Right ventricle myocardium inferior (tissue), 1 donor: ENCODE measurements around the gene ADCY2. TPM values are rescaled to one million over a fixed set of nuclear protein-coding genes. Genes with fewer than 3 reads are reported as not detected.
"Not testable (repeated sequence)": the region's sequence is repeated elsewhere in the genome, so short reads cannot be mapped to it uniquely, and the experiment has no call there.

ENCODE experiments used
- ATAC-seq: fragments of 200-7000 bp; cut with Tn5 transposase; one replicate; pipeline ENCODE4 v1.9.1; 2020; ENCODE audit warnings: mild to moderate bottlenecking, moderate library complexity
- DNase-seq: peaks from one replicate; pipeline ENCODE4 v3.0.0; 2021; ENCODE audit errors: missing footprints
- intact Hi-C: fragments of 100-400 bp; cut with DNase I; formaldehyde crosslinking; loops from one replicate; pipeline ENCODE4 v1.11.0; 2022
- total RNA-seq: library from RNA; stranded (reverse); fragmentation: NEBNext Ultra II Directional; extraction: Animal tissue kit (Norgen Biotek cat#: 25700); gene quantifications from one replicate; pipeline ENCODE4 v1.2.1, GENCODE V29; 2021
- donor health status: DM: no; HTN: yes; CAD: no; lungs with severe emphysema.

ADCY2 gene
- total RNA-seq, 1 donor from 2014 or later: 0.19 TPM

DNA sequence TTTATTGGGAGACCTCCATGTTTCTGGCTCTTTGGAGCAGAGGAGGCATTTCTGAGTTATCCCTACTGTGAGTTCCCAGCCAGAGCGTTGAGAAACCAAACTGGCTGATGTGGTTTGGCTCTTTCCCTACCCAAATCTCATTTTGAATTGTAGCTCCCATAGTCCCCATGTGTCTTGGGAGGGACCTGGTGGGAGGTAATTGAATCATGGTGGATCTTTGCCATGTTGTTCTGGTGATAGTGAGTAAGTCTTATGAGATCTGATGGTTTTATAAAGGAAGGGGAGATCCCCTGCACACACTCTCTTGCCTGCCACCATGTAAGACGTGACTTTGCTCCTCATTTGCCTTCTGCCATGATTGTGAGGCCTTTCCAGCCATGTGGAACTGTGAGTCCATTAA, 27.3 kb downstream of the ADCY2 start:
- intact Hi-C loops, ATAC-seq, DNase-seq: not testable (repeated sequence)

- ATAC-seq (no peak), DNase-seq (no peak)
- intact Hi-C loops: no loop called here
These were observed 29.9 kb downstream of the ADCY2 start for GRCh38 chr5:7425830-7426229.

DNA sequence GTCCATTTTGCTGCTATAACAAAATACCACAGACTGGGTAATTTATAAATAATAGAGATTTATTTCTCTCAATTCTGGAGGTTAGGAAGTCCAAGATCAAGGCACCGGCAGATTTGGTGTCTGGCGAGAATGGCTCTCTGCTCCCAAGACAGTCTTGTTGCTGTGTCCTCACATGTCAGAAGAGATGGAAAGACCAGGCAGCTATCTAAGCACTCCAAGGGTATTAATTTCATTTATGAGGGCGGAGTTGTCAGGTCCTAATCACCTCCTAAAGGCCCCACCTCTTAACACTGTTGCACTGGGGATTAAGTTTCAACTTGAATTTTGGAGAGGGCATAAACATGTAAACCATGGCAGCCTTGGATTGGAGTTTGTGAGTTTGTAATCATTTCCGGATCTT, 30.3 kb downstream of the ADCY2 start:
- no peak for DNase-seq
- intact Hi-C loops: no loop called here
- no peak for ATAC-seq

DNA sequence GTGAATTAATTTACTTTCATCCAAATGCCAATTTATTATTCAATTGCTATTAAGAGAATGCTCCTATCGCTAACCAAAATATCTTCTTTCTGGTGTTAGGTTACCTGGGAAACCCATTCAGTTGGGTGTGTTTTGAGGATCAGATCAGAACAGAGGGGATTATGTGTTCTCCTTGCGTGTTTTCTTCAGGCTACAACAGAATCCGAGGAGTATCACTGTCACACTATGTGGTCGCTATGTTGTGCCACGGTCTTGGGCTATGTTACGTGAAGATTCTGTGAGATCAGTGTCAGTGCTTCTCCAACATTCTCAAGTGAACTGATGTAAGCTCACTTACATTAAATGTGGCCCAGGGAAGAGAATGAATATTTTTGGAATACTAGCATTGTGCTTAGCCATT, 39.0 kb downstream of the ADCY2 start:
- DNase-seq: no peak
- no peak for ATAC-seq
- intact Hi-C loops: no loop called here

DNA sequence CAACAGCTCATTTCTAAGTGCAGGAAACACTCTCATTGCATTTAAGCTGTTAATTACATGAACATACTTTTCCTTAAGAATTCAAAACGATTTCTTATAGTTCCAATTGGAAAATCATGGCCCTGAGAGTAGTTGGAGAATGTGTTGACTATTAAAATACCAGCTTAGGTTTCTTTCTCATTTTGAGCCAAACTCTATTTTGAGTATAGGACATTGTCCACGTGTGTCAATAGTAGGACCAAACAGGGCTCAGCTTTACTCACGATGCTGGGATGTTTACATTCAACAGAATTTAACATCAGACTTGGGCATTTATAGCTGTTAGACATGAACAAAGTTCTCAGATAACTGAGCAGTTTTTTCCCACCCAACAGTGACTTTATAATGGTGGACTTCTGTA, 39.6 kb downstream of the ADCY2 start:
- no peak for ATAC-seq
- no peak for DNase-seq
- intact Hi-C loops: no loop called here

- intact Hi-C loops: no loop called here
- no peak for ATAC-seq
- DNase-seq: no peak
These were observed 40.6 kb downstream of the ADCY2 start for GRCh38 chr5:7436521-7436920.

DNA sequence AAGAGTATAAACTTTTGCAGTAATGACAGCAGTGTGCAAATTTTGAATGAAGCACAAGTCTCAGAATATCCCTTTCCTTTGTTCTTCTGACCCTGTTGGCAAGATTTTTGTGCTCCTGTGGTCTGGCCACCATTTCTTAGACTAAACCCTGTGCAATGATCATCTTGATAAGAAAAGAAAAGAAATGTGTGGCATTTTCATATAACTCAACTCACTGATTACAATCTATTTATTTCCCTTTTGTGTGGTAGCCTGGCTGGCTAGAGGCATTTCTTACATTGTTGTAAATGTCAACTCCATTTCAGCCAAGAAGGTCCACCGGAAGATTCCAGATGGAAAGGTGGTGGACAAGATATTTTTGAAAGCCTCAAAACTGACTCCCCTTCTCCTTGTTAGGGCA, 41.9 kb downstream of the ADCY2 start:
- DNase-seq (no peak), ATAC-seq (no peak)
- intact Hi-C loops: no loop called here

- DNase-seq (no peak), ATAC-seq (no peak)
- intact Hi-C loops: no loop called here
These were observed 49.1 kb downstream of the ADCY2 start for GRCh38 chr5:7445068-7445467.

DNA sequence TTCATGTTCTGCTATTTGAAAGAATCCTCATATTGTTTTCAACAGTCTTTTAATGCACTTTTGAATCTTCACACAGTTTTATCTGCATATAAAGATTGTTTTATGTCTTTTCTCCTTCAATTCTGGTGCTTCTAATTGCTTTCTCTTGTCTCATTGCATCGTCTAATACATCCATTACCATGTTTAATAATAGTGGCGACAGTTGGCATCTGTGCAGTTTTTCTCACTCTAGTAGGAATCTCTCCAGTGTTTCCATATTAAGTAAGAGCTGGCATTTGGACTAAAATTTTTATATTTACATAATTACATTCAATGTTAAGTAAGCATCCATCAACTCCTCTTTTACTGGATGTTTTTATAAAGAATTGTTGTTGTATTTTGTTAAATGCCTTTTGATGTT, 49.9 kb downstream of the ADCY2 start:
- DNase-seq (no peak), ATAC-seq (no peak)
- intact Hi-C loops: no loop called here

GRCh38 chr5:7446913-7447312, 51.0 kb downstream of the ADCY2 start:
- intact Hi-C loops: no loop called here
- DNase-seq: no peak
- ATAC-seq: no peak

- ATAC-seq (no peak), DNase-seq (no peak)
- intact Hi-C loops: no loop called here
These were observed 58.0 kb downstream of the ADCY2 start for GRCh38 chr5:7453947-7454346.

DNA sequence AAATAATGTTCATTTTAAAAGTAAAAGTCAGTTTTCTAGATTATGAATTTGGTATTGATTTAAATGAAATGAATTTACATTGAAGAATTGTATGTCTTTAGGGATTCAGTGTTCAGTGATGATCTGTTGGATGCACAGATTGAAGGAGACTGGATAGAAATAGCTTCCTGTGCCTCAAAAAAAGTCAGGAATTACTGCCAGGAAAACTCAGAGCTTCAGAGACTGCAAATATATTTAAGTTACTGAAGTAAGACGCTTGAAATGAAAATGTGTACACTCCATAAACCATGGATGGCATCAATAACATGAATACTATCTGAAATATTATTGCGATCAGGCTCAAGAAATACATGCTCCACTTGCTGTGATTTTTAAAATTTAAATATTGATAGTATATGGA, 60.3 kb downstream of the ADCY2 start:
- intact Hi-C loops: no loop called here
- ATAC-seq (no peak), DNase-seq (no peak)

DNA sequence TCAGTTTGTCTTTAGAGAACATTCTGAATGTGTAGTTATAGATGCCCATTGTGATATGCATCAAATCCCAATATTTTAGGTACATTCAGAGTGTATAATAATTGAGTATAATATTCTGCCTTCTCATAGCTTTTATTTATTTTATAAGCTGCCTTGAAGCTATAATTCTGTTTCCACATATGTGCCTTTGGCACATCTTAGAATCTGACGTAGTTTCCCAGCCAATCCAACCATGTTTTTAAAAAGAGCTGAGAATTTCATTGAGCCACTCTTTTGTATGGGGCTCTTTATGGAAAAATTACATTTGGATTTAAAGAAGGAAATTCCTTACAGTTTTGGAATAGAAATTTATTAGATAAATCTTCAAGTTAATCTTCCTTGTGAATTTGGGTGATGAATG, 65.4 kb downstream of the ADCY2 start:
- intact Hi-C loops: no loop called here
- ATAC-seq (no peak), DNase-seq (no peak)

GRCh38 chr5:7462758-7463157, 66.8 kb downstream of the ADCY2 start:
- ATAC-seq (no peak), DNase-seq (no peak)
- intact Hi-C loops: no loop called here

DNA sequence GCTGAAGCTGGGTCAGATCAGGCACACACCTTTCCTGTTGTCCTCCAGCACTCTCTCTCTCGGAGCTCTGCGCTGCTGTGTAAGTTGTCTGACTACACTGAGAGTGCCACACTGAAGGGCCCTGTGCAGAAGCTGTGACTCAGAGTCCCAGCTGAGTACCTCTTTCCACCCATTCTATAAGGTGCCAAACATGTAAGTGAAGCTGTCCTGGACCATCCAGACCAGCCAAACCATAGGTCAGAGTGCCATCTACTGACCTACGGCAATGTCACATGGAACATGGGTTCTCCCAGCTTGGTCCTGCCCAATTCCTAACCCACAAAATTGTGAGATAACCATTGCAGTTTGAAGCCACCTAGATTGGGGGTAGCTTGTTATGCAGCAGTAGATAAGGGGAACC, 68.2 kb downstream of the ADCY2 start:
- intact Hi-C loops: no loop called here
- DNase-seq: no peak
- no peak for ATAC-seq

- intact Hi-C loops: no loop called here
- DNase-seq (no peak), ATAC-seq (no peak)
These were observed 71.2 kb downstream of the ADCY2 start for GRCh38 chr5:7467179-7467578.

DNA sequence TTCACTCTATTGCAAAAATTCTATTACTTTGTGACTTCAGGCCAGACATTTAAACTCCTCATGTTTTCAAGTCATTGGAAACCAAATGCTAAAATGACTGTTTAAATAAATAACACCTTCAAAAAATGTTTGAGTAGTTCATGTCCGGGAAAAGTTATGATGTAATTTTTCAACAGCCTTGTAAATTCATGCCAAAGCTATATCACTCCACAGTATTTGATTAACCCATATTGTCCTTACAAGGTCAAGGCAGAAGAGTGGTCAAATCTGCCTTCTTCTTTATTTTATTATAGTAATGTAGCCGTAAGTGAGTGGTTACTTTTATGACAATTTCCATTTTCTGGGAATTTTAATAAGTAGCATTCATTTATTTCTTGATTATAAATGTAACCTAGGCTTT, 72.8 kb downstream of the ADCY2 start:
- ATAC-seq (no peak), DNase-seq (no peak)
- intact Hi-C loops: no loop called here

DNA sequence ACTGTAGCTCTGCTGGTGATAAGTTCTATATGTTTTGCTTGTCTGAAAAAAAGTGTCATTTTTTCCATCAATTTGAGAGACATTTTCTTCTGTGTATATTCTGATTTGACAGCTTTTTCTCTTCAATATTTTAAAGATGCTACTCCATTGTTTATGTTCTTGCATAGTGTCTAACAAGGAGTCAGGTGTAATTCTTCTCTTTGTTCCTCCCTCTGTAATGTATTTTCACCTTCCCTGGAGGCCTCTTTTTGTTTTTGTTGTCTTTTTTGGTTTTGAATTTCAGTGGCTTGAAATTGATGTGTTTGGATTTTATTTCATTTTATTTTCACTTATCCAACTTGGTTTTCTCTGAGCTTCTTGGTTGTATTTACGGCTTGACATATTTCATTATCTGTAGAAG, 75.8 kb downstream of the ADCY2 start:
- ATAC-seq: no peak
- intact Hi-C loops: no loop called here
- DNase-seq: no peak

- intact Hi-C loops: no loop called here
These were observed 77.2 kb downstream of the ADCY2 start for GRCh38 chr5:7473115-7473514.

DNA sequence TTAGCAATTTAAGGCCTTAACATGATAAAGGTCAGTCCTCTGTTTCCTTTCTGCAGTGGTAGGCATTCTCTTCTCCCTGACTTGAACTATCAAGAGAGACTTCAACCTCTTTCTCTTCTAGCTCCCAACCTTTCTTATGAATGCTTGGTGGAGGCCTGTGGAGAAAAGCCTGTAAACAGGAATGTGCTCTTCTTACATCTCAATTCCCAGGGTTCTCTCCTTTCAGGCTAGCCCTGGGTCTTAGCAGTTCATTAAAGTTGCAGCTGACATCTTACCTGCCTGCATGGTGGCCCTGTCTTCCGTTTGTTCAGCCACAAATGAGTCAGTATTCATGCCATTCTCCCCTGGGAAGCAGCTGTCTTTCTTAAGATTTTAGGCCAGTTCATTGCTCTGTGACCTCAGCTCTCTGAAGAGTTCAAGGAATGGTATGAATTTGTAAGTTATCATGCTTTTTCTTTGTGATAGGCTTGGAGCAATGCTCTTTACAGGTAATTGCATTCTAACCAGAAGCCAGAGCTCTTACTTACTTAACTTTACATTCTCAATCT, 77.8 kb downstream of the ADCY2 start:
- DNase-seq (no peak), ATAC-seq (no peak)
- intact Hi-C loops: no loop called here

More at GRCh38 chr5:7473115-7473514, 77.2 kb downstream of the ADCY2 start:
- ATAC-seq (no peak), DNase-seq (no peak)

GRCh38 chr5:7474821-7475403, 79.0 kb downstream of the ADCY2 start:
- ATAC-seq: no peak

More at GRCh38 chr5:7474821-7475403, 79.0 kb downstream of the ADCY2 start:
- intact Hi-C loops: no loop called here
- no peak for DNase-seq
